ENCODE data around the gene GJB5. TPM values are rescaled to one million over a fixed set of nuclear protein-coding genes. Genes with fewer than 3 reads are reported as not detected.

GJB5 gene
- total and polyA plus RNA-seq, 8 donors, result 0.37 to 23.9 TPM; not detected in 6

GRCh38 chr1:34747638-34747941 is 7.3 kb upstream of the GJB5 start:
- Histone ChIP-seq H3K9me3 (no peaks in the 10 kb centered on the region), H3K27ac (no peak overlapping the region), H3K36me3 (no peaks in the 10 kb centered on the region), H3K4me3 (no peak overlapping the region), H3K27me3 (peaks cover 0 to 50% (median 13%) of the 10 kb centered on the region in 3 donors), H3K4me1 (peaks cover under 1 to 6% (median 2%) of the 10 kb centered on the region in 4 donors)
- WGBS, 5 donors, result 60 to 74% (median 63%) methylated on average over 6 of the region's 6 CpGs
- intact Hi-C loops (cut with DNase I; ENCODE audit: low total_unique reads), result no loop called here
- TF ChIP-seq POLR2A (IDR thresholded peaks at IDR 0.05) (no peak), EP300 (IDR thresholded peaks at IDR 0.05) (no peak), POLR2AphosphoS5 (IDR thresholded peaks at IDR 0.05) (no peak), CTCF (IDR thresholded peaks at IDR 0.05) (no peak)
- no peak for DNase-seq

GRCh38 chr1:34749992-34750391 is 4.9 kb upstream of the GJB5 start:
- no peak for DNase-seq
- Histone ChIP-seq H3K4me1 (no peaks in the 10 kb centered on the region), H3K4me3 (no peak overlapping the region), H3K27me3 (peaks cover 0 to 43% (median 13%) of the 10 kb centered on the region in 3 donors), H3K9me3 (no peaks in the 10 kb centered on the region), H3K27ac (no peak overlapping the region), H3K36me3 (no peaks in the 10 kb centered on the region)
- WGBS, 5 donors, result 29 to 49% (median 43%) methylated on average over 8 of the region's 8 CpGs
- intact Hi-C loops (cut with DNase I; ENCODE audit: low total_unique reads), result no loop called here
- TF ChIP-seq POLR2AphosphoS5 (IDR thresholded peaks at IDR 0.05) (no peak), EP300 (IDR thresholded peaks at IDR 0.05) (no peak), POLR2A (IDR thresholded peaks at IDR 0.05) (no peak), CTCF (IDR thresholded peaks at IDR 0.05) (no peak)

- TF ChIP-seq CTCF (IDR thresholded peaks at IDR 0.05) (no peak), POLR2A (IDR thresholded peaks at IDR 0.05) (no peak), POLR2AphosphoS5 (IDR thresholded peaks at IDR 0.05) (no peak), EP300 (IDR thresholded peaks at IDR 0.05) (no peak)
- H3K27ac ChIP-seq, result no peak overlapping the region
- 84 to 93% (median 88%) methylated on average over 5 of the region's 5 CpGs for WGBS, 5 donors
- H3K27me3 ChIP-seq, result peaks cover 0 to 49% (median 13%) of the 10 kb centered on the region in 3 donors
- H3K4me3 ChIP-seq, result no peak overlapping the region
- no peaks in the 10 kb centered on the region for H3K36me3 ChIP-seq
- no peaks in the 10 kb centered on the region for H3K9me3 ChIP-seq
- no peak for DNase-seq
- no peaks in the 10 kb centered on the region for H3K4me1 ChIP-seq
- intact Hi-C loops (cut with DNase I; ENCODE audit: low total_unique reads), result no loop called here
Observed at GRCh38 chr1:34750610-34751009, 4.2 kb upstream of the GJB5 start.

- intact Hi-C loops (cut with DNase I; ENCODE audit: low total_unique reads), result no loop called here
- no peak overlapping the region for H3K4me3 ChIP-seq
- H3K4me1 ChIP-seq, result no peaks in the 10 kb centered on the region
- H3K9me3 ChIP-seq, result no peaks in the 10 kb centered on the region
- no peak for DNase-seq
- H3K27ac ChIP-seq, result no peak overlapping the region
- peaks cover 0 to 28% (median 4%) of the 10 kb centered on the region in 3 donors for H3K27me3 ChIP-seq
- TF ChIP-seq POLR2A (IDR thresholded peaks at IDR 0.05), result no peak
- no peak for TF ChIP-seq CTCF (IDR thresholded peaks at IDR 0.05)
- no peak for TF ChIP-seq EP300 (IDR thresholded peaks at IDR 0.05)
- TF ChIP-seq POLR2AphosphoS5 (IDR thresholded peaks at IDR 0.05), result no peak
- WGBS, 5 donors, result 70 to 89% (median 80%) methylated on average over 3 of the region's 3 CpGs
- H3K36me3 ChIP-seq, result no peaks in the 10 kb centered on the region
Observed at GRCh38 chr1:34753163-34753562, 1.7 kb upstream of the GJB5 start.
